GM21737 (cell line): Measurements from ENCODE around the gene LPCAT1.
"Not testable (repeated sequence)": the region's sequence is repeated elsewhere in the genome, so short reads cannot be mapped to it uniquely, and the experiment has no call there.

Experiments used
- ATAC-seq: cut with Tn5 transposase; IDR thresholded peaks from one replicate; pipeline ENCODE4 v1.9.1; 2021; ENCODE audit warnings: mild to moderate bottlenecking, moderate library complexity; ENCODE audit not compliant: unreplicated experiment

The LPCAT1 gene

GRCh38 chr5:1523480-1523792, 324 bp downstream of the LPCAT1 start:
- ATAC-seq: peak; percentile 11

- no peak for ATAC-seq
Measured at GRCh38 chr5:1522601-1523479, 920 bp downstream of the LPCAT1 start.

- no peak for ATAC-seq
Measured at GRCh38 chr5:1521671-1522600, 1.8 kb downstream of the LPCAT1 start.

DNA sequence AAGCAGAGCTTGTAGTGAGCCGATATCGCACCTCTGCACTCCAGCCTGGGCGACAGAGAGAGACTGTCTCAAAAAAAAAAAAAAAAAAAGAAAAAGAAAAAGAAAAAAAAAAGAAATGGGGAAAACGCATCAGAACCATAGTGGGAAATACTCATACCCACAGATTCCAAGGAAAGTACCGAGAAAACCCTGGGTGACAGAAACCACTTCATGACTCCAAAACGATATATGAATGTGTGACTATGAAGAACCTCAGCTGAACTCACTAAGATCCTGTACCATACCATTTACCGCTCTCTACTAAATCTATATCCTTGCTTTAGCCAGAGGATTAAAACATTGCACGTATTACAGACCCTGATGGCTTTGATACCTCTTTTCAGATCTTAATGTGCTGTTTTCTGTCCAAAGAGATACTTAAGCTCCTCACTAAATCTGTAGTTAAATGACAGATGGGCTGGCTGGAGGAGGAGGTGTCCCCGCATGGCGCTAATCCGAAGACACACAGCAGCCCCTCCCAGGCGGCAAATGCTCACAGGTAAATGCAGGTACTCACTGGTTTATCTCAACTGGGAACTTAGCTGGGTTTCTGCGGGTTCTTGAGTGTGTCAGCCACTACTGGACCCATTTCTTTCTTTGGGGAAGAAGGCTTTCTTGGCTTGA, 2.8 kb downstream of the LPCAT1 start:
- ATAC-seq: no peak

DNA sequence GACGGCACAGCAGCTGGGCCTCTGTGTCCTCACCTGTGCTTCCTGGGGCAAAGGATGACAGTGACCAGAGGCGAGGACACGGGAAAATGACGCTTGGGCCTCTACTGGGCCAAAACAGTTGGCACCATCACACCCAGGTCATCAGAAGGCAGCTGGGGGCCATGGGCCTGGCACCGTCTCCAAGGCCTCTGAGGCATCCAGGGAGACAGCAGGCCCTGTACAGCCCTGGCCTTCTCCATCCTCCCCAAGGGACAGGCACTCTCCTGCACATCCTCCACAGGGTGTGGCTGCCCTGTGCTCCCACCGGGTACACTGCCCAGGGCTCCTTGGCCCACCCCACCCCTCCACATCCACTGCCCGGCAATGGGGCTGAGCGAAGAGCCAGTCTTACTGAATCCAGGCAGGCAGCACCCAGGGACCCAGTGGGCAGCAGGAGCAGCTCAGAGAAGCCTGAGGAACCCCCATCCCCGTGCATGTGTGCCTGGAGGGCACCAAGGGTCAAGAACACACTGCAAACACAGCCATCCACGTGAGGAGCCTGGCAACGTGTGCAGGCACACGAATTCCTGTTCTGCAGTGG, 4.0 kb downstream of the LPCAT1 start:
- no peak for ATAC-seq

- ATAC-seq: no peak
Measured at GRCh38 chr5:1517838-1518237, 5.9 kb downstream of the LPCAT1 start.

DNA sequence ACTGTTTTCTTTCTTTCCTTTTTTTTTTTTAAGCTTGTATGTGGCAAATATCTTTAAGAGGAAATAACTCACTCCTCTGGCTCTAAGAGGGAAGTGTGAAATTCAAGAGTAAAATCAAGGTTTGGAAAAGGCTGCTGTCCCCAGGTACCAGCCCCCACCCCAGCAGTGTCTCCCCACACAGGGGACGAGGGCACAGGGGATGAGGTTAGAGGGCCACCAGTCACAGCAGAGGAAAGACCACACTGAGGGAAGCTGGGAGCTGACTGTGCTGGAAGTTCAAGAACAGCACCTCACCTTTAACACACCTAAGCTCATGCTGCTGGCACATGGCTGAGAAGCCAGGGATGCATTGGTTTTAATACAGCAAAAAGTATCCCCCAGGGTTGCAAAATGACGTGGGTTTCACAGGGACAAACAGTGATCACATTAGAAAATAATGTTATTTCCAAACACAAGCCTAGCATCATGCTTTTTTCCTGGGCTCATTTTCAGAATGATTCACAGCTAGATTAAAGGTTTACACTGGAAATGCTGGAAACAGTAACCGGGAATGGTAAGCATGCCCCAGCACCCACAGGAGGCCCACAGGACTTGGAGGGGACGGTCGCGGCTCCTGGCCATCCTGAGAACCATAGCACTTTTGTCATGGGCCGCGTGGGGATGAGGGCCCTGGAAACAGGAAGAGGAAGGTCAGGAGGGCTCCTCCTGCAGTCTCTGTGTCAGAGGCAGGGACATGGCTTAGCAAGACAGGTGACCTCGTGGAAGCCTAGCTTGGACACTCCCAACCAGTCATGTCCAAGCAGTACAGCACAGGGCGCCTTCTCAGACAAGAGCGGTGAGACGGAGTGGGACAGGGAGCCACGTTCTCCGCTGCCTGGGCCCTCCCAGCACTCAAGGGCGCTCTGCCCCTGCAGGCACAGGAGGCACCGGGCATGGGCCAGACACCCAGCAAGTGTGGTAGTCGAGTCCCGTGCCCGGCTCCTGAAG, 6.9 kb downstream of the LPCAT1 start:
- no peak for ATAC-seq

DNA sequence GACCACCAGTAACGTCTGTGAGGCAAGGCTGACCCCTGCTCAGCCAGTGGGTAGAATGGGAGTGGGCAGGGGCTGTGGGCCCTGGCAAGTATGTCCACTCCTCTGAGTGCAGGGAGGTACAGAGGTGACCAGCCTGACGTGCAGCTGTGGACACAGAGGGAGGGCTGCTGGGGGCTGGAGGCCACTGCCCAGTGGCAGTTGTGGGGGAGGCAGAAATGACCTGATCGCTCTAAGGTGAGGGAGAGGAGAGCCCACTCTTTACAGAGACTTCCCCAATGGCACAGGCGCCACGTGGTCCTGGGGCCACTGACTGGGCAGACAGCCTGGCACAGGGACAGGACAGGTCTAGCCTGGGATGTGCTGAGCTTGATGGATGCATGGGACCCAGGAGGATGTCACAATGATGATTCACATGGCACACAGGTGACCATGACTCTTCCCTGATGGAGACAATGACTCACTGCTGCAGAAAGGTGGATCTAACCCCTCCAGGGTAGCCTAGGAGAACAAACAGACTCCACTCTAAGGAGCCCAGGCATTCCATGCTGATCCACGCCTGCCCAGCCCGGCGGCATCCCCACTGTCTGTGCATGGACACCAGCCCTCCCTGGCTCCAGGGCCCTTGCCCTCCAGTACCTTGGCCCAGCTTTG, 7.7 kb downstream of the LPCAT1 start:
- no peak for ATAC-seq

- no peak for ATAC-seq
Measured at GRCh38 chr5:1515311-1515920, 8.3 kb downstream of the LPCAT1 start.

DNA sequence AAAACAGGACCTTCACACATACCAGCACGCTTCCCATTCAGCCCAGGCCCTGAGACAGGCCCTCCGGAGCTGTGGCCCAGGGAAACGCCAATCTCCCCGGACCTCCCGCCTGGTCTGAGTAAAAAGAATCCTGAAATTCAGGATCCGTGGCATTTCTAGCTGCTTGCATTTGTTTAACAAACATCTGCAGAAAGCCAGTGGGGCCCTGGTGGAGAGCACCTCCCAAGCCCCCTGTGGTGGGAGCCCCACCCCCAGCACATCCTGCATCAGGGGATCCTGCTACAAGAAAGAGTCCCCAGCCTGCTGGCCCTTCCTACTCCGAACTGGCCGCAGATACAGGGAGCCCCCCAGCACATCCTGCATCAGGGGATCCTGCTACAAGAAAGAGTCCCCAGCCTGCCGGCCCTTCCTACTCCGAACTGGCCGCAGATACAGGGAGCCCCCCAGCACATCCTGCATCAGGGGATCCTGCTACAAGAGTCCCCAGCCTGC, 8.9 kb downstream of the LPCAT1 start:
- ATAC-seq: not testable (repeated sequence)

- no peak for ATAC-seq
Measured at GRCh38 chr5:1514027-1514818, 9.5 kb downstream of the LPCAT1 start.

GRCh38 chr5:1513326-1514026, 10.3 kb downstream of the LPCAT1 start:
- ATAC-seq: no peak

GRCh38 chr5:1512541-1513291, 11.0 kb downstream of the LPCAT1 start:
- ATAC-seq: no peak

DNA sequence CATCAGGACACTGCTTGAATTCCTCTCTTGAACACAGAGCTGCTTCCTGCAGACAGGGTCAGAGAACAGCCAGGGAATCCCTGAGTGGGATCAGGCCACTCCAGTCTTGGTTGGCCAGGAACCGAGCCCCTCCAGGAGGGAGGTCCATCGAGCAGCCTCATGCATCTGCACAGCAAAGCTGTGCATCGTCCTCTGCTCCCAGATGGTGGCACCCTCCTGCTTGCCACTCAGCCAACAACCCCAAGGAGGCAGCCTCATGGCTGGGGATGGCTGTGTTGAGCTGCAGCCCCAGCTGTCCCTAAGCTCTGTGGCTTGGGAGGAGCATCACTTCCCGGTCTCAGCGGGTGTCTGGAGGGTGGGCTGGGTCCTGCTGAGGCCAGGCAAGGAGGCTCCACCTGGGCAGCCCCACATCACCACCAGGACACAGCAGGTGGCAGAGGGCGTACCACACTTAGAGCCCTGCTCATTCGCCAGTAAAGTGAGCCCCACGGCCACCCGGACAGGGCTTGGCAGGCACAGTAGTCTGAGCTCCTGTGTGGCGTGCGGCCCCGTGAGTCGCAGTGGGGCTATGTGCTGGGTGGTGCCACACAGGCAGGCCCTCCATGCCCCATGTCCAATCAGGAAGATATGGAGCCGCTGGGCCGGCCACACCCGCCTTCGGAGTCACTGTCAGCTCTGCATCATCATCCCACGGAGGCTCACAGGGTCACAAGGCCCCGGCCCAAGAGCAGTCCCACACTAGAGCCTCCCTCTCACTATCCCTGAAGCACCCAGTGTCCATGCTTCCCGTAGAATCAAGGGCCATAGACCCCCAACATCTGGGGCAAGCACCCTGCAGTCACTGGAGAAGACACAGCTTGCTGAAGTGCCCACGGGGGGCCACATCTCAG, 11.9 kb downstream of the LPCAT1 start:
- no peak for ATAC-seq

DNA sequence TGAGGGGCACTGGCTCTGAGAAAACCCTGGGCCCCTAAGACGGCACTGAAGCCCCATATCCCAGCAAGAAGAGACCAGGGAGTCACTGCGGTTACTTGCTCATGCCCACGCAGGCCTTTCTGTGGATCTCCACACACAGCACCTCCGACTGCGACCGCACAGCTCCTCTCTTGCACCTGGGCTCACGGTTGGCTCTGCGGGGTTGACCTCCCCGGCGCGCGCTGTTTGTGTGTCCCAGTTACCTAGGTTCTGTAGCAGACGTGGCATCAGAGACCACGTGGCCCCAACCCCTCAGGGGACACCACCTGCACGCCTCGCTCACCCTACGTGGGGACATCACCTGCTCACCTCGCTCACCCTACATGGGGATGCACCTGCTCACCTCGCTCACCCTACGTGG, 12.7 kb downstream of the LPCAT1 start:
- ATAC-seq: no peak

- no peak for ATAC-seq
Measured at GRCh38 chr5:1510631-1511030, 13.1 kb downstream of the LPCAT1 start.
